Measurements from ENCODE around the gene FBXL19.
"Not testable (repeated sequence)": the region's sequence is repeated elsewhere in the genome, so short reads cannot be mapped to it uniquely, and the experiment has no call there.

The FBXL19 gene

GRCh38 chr16:30922960-30923535, 324 bp upstream of the FBXL19 start:
- peak; percentile 95 for DNase-seq (ENCODE audit: low spot score)

GRCh38 chr16:30924076-30924912, 922 bp downstream of the FBXL19 start:
- peak; percentile 14 for DNase-seq (ENCODE audit: low spot score)

DNA sequence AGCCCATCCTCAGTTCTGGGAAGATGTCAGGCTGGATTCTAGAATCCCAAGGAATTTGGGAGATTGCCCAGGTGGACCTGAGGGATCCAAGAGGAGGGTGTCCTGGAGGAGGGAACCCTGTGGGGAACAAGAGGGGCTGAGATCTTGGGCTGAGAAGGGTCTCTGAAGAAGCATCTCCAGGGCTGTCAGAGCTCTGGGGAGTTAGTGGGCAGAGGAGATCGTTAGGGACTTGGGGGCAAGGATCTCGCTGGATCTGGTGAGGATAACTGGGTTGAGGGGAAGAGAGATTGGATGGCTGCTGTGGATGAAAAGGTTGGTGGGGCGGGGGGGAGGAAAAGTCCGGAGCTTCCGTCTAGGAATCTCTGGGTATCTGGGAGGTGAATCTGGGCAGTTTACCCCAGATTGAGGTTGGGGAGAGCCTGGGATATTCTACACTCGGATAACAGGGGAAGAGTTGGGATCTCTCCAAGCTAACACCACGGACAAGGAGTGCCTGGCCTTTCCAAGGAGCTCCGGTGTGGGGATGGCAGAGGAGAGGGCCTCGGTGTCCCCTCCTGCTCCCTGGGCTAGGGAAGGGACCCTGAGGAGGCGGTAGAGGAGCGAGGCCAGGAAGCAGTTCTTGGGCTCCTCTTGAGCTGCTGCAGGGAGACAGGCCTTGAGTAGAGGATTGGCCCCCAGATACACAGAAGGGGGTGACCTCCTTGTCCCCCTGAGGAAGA, 1.7 kb downstream of the FBXL19 start:
- DNase-seq (ENCODE audit: low spot score) = no peak

DNA sequence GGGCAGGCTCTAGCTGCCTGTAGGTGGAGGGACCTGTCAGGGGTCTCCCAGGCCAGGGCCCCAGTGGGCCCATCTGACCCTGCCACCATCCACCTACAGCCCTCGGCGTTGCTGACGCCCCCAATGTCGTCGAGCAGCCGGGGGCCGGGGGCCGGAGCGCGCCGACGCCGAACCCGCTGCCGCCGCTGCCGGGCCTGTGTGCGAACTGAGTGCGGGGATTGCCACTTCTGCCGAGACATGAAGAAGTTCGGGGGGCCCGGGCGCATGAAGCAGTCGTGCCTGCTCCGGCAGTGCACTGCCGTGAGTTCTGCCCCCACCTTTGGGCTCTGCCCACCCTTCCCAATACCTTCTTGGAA, 2.2 kb downstream of the FBXL19 start:
- DNase-seq (ENCODE audit: low spot score) = no peak

DNA sequence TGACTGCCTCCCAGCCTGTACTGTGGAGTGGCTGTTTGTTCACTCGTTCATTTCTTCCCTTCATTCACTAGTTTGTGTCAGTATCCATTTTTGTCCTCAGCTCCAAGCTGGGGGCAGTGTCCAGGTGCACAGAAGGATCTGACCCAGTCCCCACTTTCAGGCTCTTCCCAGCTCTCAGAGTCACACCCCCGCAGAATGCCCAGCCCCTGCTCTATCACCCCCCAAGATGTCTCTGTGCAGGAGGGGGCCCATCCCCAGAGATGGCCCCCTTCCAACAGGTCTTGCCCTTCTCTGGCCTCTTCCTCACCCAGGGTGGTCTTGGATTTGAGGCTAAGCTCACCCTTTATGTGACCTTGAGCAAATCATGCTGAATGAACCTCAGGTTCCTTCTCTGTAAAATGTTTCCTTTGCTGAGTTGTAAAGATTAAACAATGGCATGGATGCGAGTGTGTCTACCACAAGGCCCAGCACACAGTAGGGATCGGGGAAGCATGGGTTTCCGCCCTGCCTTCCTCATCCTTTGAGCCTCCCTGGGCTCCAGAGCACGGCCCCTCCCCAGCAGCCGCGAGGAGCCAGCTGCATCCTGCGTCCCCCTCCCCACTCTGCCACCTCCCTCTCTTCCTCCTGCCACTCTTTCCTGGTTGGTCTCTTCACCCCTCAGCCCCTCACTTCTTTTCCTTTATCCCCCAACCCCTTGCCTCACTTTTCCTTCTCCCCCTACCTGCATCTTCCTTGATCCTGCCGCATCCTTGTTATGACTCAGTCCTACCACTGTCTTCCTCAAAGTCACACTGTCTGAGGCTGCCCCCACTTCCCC, 2.8 kb downstream of the FBXL19 start:
- DNase-seq (ENCODE audit: low spot score) = no peak

- no peak for DNase-seq (ENCODE audit: low spot score)
These were observed 3.8 kb downstream of the FBXL19 start for GRCh38 chr16:30926937-30927788.

GRCh38 chr16:30927789-30928378, 4.5 kb downstream of the FBXL19 start:
- DNase-seq (ENCODE audit: low spot score) = peak; percentile 62

DNA sequence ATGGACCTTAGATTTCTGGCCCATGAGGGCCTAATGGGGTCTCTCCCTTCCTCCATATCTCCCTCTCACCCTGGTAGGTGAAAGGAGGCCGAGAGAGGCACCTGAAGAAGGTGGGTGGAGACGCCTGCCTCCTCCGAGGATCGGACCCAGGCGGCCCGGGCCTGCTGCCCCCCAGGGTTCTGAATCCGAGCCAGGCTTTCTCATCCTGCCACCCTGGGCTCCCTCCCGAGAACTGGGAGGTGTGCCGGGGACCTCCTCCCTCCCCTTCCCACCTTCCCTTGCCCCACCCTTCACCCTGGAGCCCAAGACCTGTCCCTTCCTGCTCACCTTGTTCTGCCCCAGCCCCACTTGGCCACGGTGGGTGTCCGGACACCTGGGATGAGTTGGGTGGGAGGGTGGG, 5.0 kb downstream of the FBXL19 start:
- no peak for DNase-seq (ENCODE audit: low spot score)

DNA sequence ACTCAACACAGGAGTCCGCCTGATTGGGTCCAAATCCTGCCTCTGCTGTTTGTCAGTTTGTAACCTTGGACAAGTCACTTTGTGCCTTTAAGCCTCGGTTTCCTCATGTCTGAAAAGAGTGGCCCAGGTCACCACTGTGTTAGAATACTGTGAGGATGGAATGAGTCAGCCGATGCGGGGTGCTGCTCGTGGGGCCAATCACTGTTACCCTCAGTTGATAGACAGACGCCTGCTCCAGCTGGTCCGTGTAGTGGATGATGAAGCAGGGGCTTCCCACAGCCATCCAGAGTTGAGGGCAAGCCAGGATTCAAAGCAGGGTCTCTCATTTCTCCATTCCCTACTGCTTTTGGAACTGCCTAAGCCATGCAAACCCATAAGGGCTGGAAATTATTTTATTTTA, 5.8 kb downstream of the FBXL19 start:
- DNase-seq (ENCODE audit: low spot score) = no peak

DNA sequence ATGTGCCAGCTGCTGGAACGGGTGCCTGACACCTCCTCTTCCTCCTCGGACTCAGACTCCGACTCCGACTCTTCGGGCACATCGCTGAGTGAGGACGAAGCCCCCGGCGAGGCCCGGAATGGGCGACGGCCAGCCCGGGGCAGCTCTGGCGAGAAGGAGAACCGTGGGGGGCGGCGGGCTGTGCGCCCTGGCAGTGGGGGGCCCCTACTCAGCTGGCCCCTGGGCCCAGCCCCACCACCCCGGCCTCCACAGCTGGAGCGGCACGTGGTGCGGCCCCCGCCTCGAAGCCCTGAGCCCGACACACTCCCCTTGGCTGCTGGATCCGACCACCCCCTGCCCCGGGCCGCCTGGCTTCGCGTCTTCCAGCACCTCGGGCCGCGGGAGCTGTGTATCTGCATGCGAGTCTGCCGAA, 6.8 kb downstream of the FBXL19 start:
- no peak for DNase-seq (ENCODE audit: low spot score)

DNA sequence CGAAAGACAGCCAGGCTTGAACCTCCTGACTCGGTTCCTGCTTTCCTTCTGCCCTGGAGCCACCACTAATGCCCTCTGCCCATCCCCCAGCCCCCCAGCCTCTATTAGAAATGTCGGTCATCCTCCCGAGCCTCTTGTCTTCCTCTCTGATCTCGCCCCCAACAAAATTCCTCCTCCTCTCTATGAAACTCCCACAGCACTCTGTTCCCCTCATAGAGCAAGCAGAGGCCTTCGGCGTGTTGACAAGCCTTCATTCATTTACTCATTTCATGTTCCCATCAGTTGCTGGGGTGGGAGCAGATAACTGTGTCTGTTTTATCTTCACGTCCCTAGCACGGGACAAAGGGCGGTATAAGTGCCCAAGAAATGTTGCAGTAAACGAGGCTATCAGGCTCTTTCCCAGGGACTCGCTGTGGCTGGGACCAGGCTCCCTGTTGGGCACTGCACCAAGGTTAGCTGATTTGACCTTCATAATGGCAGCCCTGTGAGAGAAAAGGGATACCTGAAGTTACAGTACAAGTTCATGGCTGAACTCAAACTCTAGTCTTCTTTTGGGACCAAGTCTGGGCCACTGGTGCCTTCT, 7.8 kb downstream of the FBXL19 start:
- DNase-seq (ENCODE audit: low spot score) = no peak

DNA sequence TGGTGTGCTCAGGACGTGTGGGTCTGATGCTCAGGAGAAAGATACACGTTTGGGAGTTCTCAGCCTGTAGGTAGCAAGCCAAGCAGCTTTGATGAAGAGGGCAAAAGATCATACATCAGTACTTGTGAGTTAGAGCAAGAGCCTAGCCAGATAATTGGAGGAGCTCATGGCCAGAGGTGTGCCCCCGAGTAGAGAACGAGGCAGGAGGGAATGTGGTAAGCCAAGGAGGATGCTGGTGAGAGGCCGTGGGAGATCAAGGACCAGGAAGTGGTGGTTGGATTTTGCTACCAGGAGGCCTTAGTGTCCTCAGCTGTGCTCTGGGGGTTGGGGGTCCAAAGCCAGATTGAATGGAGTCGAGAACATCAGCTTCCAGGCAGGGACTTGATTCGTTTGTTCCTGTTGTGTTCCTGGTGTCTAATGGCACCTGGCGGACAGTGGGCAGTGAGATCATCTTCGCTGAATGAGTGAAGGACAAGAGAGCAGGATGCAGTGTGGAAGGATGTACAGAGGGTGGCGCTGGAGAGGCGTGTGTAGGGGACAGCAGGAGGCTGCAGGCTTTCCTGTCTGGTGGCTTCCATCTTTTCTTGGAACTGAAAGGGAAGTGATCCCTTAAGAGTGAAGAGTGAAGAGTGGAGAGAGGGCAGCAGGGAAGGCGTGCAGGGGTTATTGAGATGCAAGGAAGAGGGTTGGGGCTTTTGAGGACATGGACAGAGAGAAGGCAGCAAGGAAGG, 11.6 kb downstream of the FBXL19 start:
- no peak for DNase-seq (ENCODE audit: low spot score)

DNA sequence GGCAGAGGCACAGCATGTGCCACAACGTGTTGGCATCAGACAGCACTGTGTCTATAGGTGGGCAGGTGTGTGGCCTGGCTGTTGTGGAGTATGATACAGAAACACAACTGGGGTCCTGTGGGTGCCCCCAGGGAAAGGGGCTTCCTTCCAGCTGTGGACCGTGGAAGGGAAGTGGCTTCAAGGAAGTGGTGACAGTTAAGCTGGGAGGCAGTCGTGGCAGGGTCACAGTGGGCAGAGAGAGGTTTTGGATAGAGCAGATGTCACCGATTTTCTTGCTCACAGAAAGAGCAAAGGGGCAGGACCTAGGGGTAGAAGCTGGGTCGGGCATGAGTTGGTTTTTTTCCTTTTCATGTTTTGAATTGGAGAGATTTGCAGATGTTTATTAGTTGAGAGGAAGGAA, 14.3 kb downstream of the FBXL19 start:
- no peak for DNase-seq (ENCODE audit: low spot score)

- not testable (repeated sequence) for DNase-seq (ENCODE audit: low spot score)
These were observed 16.2 kb downstream of the FBXL19 start for GRCh38 chr16:30939571-30939970.

GRCh38 chr16:30941600-30942425, 18.4 kb downstream of the FBXL19 start:
- DNase-seq (ENCODE audit: low spot score) = peak; percentile 85

DNA sequence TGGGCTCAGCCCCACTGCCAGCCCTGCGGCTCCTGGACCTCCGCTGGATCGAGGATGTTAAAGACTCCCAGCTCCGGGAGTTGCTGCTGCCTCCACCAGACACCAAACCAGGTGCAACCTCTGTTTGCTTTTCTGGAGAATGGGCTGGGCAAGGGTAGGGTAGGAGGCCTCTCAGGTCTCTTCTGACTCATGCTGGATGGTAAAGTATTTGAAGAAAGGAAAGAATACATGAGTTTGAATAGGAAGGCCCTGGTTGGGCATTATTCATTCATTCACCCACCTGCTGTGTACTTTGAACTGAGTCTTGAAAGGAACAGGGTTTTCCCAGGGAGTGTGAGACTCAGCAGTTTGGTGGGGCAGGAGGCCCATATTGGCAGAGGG, 19.0 kb downstream of the FBXL19 start:
- DNase-seq (ENCODE audit: low spot score) = no peak

DNA sequence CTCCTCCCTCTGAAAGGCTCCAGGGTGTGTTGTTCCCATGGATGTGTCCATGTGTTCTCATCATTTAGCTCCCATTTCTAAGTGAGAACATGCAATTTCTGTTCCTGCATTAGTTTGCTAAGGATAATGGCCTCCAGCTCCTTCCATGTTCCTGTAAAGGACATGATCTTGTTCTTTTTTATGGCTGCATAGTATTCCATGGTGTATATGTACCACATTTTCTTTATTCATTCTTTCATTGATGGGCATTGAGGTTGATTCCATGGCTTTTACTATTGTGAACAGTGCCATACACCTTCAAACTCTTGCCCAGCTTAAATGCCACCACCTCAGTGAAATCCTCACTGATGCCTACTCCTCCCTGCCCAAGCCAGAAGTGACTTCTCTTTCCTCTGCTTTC, 21.0 kb downstream of the FBXL19 start:
- DNase-seq (ENCODE audit: low spot score) = no peak

DNA sequence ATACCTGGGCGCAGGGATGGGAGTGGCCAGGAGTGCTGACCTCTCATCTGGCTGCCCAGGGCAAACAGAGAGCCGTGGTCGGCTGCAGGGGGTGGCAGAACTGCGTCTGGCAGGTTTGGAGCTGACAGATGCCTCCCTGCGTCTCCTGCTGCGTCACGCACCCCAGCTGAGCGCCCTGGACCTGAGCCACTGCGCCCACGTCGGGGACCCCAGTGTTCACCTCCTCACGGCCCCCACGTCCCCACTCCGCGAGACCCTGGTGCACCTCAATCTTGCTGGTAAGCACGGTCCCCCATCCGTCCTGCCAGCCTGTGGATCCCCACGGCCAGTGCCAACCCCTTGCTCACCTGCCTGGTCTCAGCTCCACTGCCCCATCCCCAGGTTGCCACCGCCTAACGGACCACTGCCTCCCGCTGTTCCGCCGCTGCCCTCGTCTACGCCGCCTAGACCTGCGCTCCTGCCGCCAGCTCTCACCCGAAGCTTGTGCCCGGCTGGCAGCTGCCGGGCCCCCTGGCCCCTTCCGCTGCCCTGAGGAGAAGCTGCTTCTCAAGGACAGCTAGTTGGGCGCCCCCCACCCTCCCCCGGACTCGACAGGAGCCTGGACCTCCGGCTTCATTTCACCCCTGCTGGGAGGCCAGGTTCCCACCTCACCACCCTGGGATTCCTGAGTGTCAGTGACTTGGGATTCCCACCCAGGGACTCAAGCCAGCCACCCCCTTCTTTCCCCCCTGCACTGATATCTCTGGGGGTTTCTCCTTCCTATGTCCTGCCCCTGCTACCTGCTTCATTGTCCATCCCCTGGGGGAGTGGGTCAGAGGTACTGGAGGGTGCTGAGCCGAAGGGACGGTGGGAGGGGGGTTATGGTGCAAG, 23.5 kb downstream of the FBXL19 start:
- DNase-seq (ENCODE audit: low spot score) = no peak
